Astrocyte of the cerebellum (primary cell): ENCODE measurements around the gene EXOC6B.

Experiments used
- DNase-seq: peaks from one replicate; pipeline ENCODE4 v3.0.0-alpha.2; 2011; ENCODE audit warnings: low read depth
- H3K4me3 ChIP-seq: 2 replicates; pipeline ENCODE4 v1.5.1; 2011; ENCODE audit warnings: mild to moderate bottlenecking, low read depth, low read length, moderate library complexity
- CTCF ChIP-seq: IDR thresholded peaks from 2 replicates; pipeline ENCODE4 v1.5.1; 2012; ENCODE audit warnings: low read length, low read depth, moderate library complexity, mild to moderate bottlenecking; ENCODE audit errors: missing control alignments
- in situ Hi-C: cut with HindIII; loops from 2 replicates; pipeline ENCODE4 v1.10.0; 2017; ENCODE audit warnings: low sequenced_read_pairs

The EXOC6B gene

GRCh38 chr2:72754628-72755320 is 71.1 kb downstream of the EXOC6B start:
- no peak overlapping the region for H3K4me3 ChIP-seq
- in situ Hi-C loops: loop anchor here (5.0 kb wide), 1 partner anchor 98 kb away; no protein-coding TSS in a partner anchor
- DNase-seq: no peak
- no peak for TF ChIP-seq CTCF

- DNase-seq: no peak
- H3K4me3 ChIP-seq: no peak overlapping the region
- TF ChIP-seq CTCF: no peak
- in situ Hi-C loops: loop anchor here (5.0 kb wide), 1 partner anchor 101 kb away; no protein-coding TSS in a partner anchor
Observed at GRCh38 chr2:72750977-72751639, 74.7 kb downstream of the EXOC6B start.

- in situ Hi-C loops: loop anchor here (5.0 kb wide), 1 partner anchor 102 kb away; no protein-coding TSS in a partner anchor
- no peak for DNase-seq
- TF ChIP-seq CTCF: no peak
- no peak overlapping the region for H3K4me3 ChIP-seq
Observed at GRCh38 chr2:72750466-72750865, 75.4 kb downstream of the EXOC6B start.

- in situ Hi-C loops: no loop called here
- TF ChIP-seq CTCF: no peak
- H3K4me3 ChIP-seq: no peak overlapping the region
- no peak for DNase-seq
Observed at GRCh38 chr2:72747344-72747743, 78.5 kb downstream of the EXOC6B start.

GRCh38 chr2:72745679-72746368 is 80.0 kb downstream of the EXOC6B start:
- in situ Hi-C loops: no loop called here
- peak; percentile 48 for TF ChIP-seq CTCF
- peak; percentile 62 for DNase-seq

GRCh38 chr2:72744049-72744448 is 81.8 kb downstream of the EXOC6B start:
- in situ Hi-C loops: no loop called here
- DNase-seq: no peak
- TF ChIP-seq CTCF: no peak
- no peak overlapping the region for H3K4me3 ChIP-seq

More at GRCh38 chr2:72745679-72746368, 80.0 kb downstream of the EXOC6B start:
- H3K4me3 ChIP-seq: no peak overlapping the region
